Measurements from ENCODE around the gene ELFN2. TPM values are rescaled to one million over a fixed set of nuclear protein-coding genes. Genes with fewer than 3 reads are reported as not detected.

The ELFN2 gene
- total and polyA plus RNA-seq, 2 donors (not counting 3 experiments of a cell fraction or from before 2014, with no cell fraction given), result 0.41 to 1.3 TPM

DNA sequence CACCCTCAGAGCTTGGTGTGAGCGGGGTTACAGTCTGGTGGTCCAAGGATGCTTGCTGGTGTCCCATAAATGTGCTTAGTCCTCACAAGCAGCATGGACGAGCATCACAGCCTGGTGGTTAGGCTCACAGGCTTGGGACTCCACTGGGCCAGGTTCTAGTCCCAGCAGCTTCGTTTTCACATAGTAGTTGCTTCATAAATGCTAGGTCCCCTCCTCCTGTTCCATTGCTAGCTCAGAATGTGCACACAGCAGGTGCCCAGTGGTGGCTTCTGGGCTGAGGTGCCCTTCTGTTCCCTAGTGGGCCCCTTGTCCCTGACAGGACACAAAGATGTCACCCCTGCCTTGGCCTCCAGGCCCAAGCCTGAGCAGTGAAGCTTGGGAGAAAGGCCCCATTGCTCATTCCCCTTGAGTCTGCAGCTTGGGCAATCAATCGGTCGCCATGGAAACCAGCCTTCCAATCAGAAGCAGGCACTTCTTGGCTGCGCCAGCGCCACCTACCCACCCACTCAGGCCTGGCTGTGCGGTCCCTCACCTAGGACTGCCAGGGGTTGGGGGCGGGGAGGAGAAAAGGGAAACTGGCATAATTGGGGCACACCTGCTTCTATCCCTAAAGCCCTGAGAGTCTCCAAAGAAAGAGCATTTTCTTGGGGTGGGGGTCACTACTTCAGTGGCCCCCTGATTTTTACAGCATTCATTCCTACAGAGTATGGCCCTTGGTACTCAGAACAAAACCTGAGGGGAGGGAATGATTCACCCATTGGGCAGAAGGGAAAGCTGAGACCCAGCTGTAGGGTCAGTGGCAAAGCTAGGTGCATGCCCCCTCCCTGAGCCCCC, 96.9 kb downstream of the ELFN2 start:
- Histone ChIP-seq H3K4me1 (ENCODE audit: control insufficient read depth, extremely low read depth, insufficient read depth, low read length) (peaks cover 31% of the 10 kb centered on the region), H3K36me3 (ENCODE audit: control insufficient read depth in 2 of 2, extremely low read depth in 1 of 2, insufficient read depth in 2 of 2, low read length in 2 of 2) (no peaks in the 10 kb centered on the region), H3K27ac (ENCODE audit: insufficient read depth, low read depth, low read length) (no peak overlapping the region), H3K27me3 (ENCODE audit: control insufficient read depth in 2 of 2, insufficient read depth in 2 of 2, low read length in 2 of 2) (peaks cover 18 to 20% of the 10 kb centered on the region in 2 experiments), H3K4me2 (ENCODE audit: insufficient read depth, low read length) (no peak overlapping the region), H3K9me1 (replicated peaks; ENCODE audit: control insufficient read depth, extremely low read depth, insufficient read depth, low read length) (no peaks in the 10 kb centered on the region), H4K20me1 (replicated peaks; ENCODE audit: control insufficient read depth, extremely low read depth, insufficient read depth, low read length) (no peaks in the 10 kb centered on the region), H3K4me3 (replicated peaks in 1 of 3; ENCODE audit: insufficient read depth in 1 of 3, low read depth in 1 of 3, low read length in 3 of 3) (no peak overlapping the region), H3K9ac (replicated peaks; ENCODE audit: extremely low read depth, insufficient read depth, low read length) (no peak overlapping the region), H3K79me2 (ENCODE audit: control insufficient read depth, insufficient read depth, low read length) (no peaks in the 10 kb centered on the region), H3K9me3 (replicated peaks; ENCODE audit: control insufficient read depth, insufficient read depth, low read length) (no peaks in the 10 kb centered on the region), H2AFZ (ENCODE audit: low read depth, low read length) (no peak overlapping the region)
- POLR2A ChIA-PET, result no interaction called here
- DNase-seq (ENCODE audit: low read depth, low spot score), result peak; percentile 48
- intact Hi-C loops (cut with micrococcal nuclease) (loop anchor here (1.0 kb wide), 1 partner anchor 102 kb away; no protein-coding TSS in a partner anchor), dilution Hi-C loops (cut with MboI; ENCODE audit: extremely low pct_ligation_motif_present, low sequenced_read_pairs) (no loop called here)
- no TSS peak for BruUV-seq (replicated peaks)
- peak; percentile 54 for FAIRE-seq
- TF ChIP-seq, protein P1, sequence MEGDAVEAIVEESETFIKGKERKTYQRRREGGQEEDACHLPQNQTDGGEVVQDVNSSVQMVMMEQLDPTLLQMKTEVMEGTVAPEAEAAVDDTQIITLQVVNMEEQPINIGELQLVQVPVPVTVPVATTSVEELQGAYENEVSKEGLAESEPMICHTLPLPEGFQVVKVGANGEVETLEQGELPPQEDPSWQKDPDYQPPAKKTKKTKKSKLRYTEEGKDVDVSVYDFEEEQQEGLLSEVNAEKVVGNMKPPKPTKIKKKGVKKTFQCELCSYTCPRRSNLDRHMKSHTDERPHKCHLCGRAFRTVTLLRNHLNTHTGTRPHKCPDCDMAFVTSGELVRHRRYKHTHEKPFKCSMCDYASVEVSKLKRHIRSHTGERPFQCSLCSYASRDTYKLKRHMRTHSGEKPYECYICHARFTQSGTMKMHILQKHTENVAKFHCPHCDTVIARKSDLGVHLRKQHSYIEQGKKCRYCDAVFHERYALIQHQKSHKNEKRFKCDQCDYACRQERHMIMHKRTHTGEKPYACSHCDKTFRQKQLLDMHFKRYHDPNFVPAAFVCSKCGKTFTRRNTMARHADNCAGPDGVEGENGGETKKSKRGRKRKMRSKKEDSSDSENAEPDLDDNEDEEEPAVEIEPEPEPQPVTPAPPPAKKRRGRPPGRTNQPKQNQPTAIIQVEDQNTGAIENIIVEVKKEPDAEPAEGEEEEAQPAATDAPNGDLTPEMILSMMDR (IDR thresholded peaks at IDR 0.05; ENCODE audit: extremely low read depth in 1 of 2, insufficient read depth in 1 of 2, low read depth in 1 of 2, low read length in 2 of 2), result peak in 1 of 2 donors; percentile 35
- TF ChIP-seq MYC (IDR thresholded peaks at IDR 0.05; ENCODE audit: low read depth, low read length) (no peak), EZH2 (IDR thresholded peaks at IDR 0.05; ENCODE audit: borderline replicate concordance, low read depth, low read length, severe bottlenecking) (no peak)
- CTCF ChIA-PET, result interaction anchor here (1.4 to 3.5 kb wide), 5 partner anchors 10 to 142 kb away, joined by 4 to 33 read pairs (median 10); no protein-coding TSS in a partner anchor

Data from endothelial cell of umbilical vein (primary cell).